Measurements from ENCODE around the gene ARHGAP1. TPM values are rescaled to one million over a fixed set of nuclear protein-coding genes. Genes with fewer than 3 reads are reported as not detected.
"Not testable (repeated sequence)": the region's sequence is repeated elsewhere in the genome, so short reads cannot be mapped to it uniquely, and the experiment has no call there.

ARHGAP1 gene
- total and polyA plus RNA-seq, 9 donors, result 14.9 to 49.8 (median 38.0) TPM

GRCh38 chr11:46675949-46676348, 24.5 kb downstream of the ARHGAP1 start:
- no peak for DNase-seq
- WGBS (ENCODE audit: insufficient coverage), result 65% methylated on average over 5 of the region's 7 CpGs
- no peaks in the 10 kb centered on the region for H3K9me3 ChIP-seq (replicated peaks; ENCODE audit: control insufficient read depth, low read depth, low read length)
- no peak overlapping the region for H3K4me3 ChIP-seq (ENCODE audit: low read length)
- peak overlapping the region; percentile 89 for H3K27ac ChIP-seq (ENCODE audit: low read length)
- H3K27me3 ChIP-seq (ENCODE audit: control insufficient read depth, insufficient read depth, low read length), result no peaks in the 10 kb centered on the region
- H3K36me3 ChIP-seq (ENCODE audit: control insufficient read depth, insufficient read depth, low read length), result peaks cover 73% of the 10 kb centered on the region
- H3K4me1 ChIP-seq (ENCODE audit: control insufficient read depth, insufficient read depth, low read length), result peaks cover 53% of the 10 kb centered on the region

- peak overlapping the region; percentile 89 for H3K27ac ChIP-seq (ENCODE audit: low read length)
- WGBS (ENCODE audit: insufficient coverage), result 11% methylated on average over 3 of the region's 4 CpGs
- no peak overlapping the region for H3K4me3 ChIP-seq (ENCODE audit: low read length)
- no peaks in the 10 kb centered on the region for H3K27me3 ChIP-seq (ENCODE audit: control insufficient read depth, insufficient read depth, low read length)
- no peaks in the 10 kb centered on the region for H3K9me3 ChIP-seq (replicated peaks; ENCODE audit: control insufficient read depth, low read depth, low read length)
- peak; percentile 76 for DNase-seq
- peaks cover 71% of the 10 kb centered on the region for H3K36me3 ChIP-seq (ENCODE audit: control insufficient read depth, insufficient read depth, low read length)
- peaks cover 53% of the 10 kb centered on the region for H3K4me1 ChIP-seq (ENCODE audit: control insufficient read depth, insufficient read depth, low read length)
These were observed 25.0 kb downstream of the ARHGAP1 start for GRCh38 chr11:46675288-46675851.

- H3K36me3 ChIP-seq (ENCODE audit: control insufficient read depth, insufficient read depth, low read length), result peaks cover 69% of the 10 kb centered on the region
- H3K4me1 ChIP-seq (ENCODE audit: control insufficient read depth, insufficient read depth, low read length), result peaks cover 53% of the 10 kb centered on the region
- WGBS (ENCODE audit: insufficient coverage), result 0% methylated on average over 5 of the region's 12 CpGs
- DNase-seq, result peak; percentile 85
- no peak overlapping the region for H3K4me3 ChIP-seq (ENCODE audit: low read length)
- H3K27ac ChIP-seq (ENCODE audit: low read length), result peak overlapping the region; percentile 89
- no peaks in the 10 kb centered on the region for H3K9me3 ChIP-seq (replicated peaks; ENCODE audit: control insufficient read depth, low read depth, low read length)
- no peaks in the 10 kb centered on the region for H3K27me3 ChIP-seq (ENCODE audit: control insufficient read depth, insufficient read depth, low read length)
These were observed 25.7 kb downstream of the ARHGAP1 start for GRCh38 chr11:46674463-46675287.

GRCh38 chr11:46673713-46674462, 26.5 kb downstream of the ARHGAP1 start:
- 73% methylated on average over 5 of the region's 6 CpGs for WGBS (ENCODE audit: insufficient coverage)
- Histone ChIP-seq H3K27me3 (ENCODE audit: control insufficient read depth, insufficient read depth, low read length) (no peaks in the 10 kb centered on the region), H3K36me3 (ENCODE audit: control insufficient read depth, insufficient read depth, low read length) (peaks cover 68% of the 10 kb centered on the region), H3K9me3 (replicated peaks; ENCODE audit: control insufficient read depth, low read depth, low read length) (no peaks in the 10 kb centered on the region), H3K4me1 (ENCODE audit: control insufficient read depth, insufficient read depth, low read length) (peaks cover 53% of the 10 kb centered on the region), H3K4me3 (ENCODE audit: low read length) (no peak overlapping the region), H3K27ac (ENCODE audit: low read length) (peak overlapping the region; percentile 89)
- no peak for DNase-seq

GRCh38 chr11:46672381-46672839, 28.0 kb downstream of the ARHGAP1 start:
- DNase-seq, result peak; percentile 40
- peaks cover 55% of the 10 kb centered on the region for H3K4me1 ChIP-seq (ENCODE audit: control insufficient read depth, insufficient read depth, low read length)
- peaks cover 70% of the 10 kb centered on the region for H3K36me3 ChIP-seq (ENCODE audit: control insufficient read depth, insufficient read depth, low read length)
- peak overlapping the region; percentile 35 for H3K27ac ChIP-seq (ENCODE audit: low read length)
- H3K4me3 ChIP-seq (ENCODE audit: low read length), result no peak overlapping the region
- WGBS (ENCODE audit: insufficient coverage), result 93% methylated on average over 5 of the region's 7 CpGs
- no peaks in the 10 kb centered on the region for H3K9me3 ChIP-seq (replicated peaks; ENCODE audit: control insufficient read depth, low read depth, low read length)
- no peaks in the 10 kb centered on the region for H3K27me3 ChIP-seq (ENCODE audit: control insufficient read depth, insufficient read depth, low read length)

GRCh38 chr11:46671958-46672315, 28.5 kb downstream of the ARHGAP1 start:
- DNase-seq, result no peak
- Histone ChIP-seq H3K27ac (ENCODE audit: low read length) (peak overlapping the region; percentile 26), H3K4me3 (ENCODE audit: low read length) (no peak overlapping the region), H3K36me3 (ENCODE audit: control insufficient read depth, insufficient read depth, low read length) (peaks cover 67% of the 10 kb centered on the region), H3K4me1 (ENCODE audit: control insufficient read depth, insufficient read depth, low read length) (peaks cover 53% of the 10 kb centered on the region), H3K27me3 (ENCODE audit: control insufficient read depth, insufficient read depth, low read length) (no peaks in the 10 kb centered on the region), H3K9me3 (replicated peaks; ENCODE audit: control insufficient read depth, low read depth, low read length) (no peaks in the 10 kb centered on the region)
- 75% methylated on average over 10 of the region's 10 CpGs for WGBS (ENCODE audit: insufficient coverage)

- not testable (repeated sequence) for H3K9me3 ChIP-seq (replicated peaks; ENCODE audit: control insufficient read depth, low read depth, low read length); DNase-seq; H3K27me3 ChIP-seq (ENCODE audit: control insufficient read depth, insufficient read depth, low read length); H3K27ac ChIP-seq (ENCODE audit: low read length); H3K4me3 ChIP-seq (ENCODE audit: low read length)
- Histone ChIP-seq H3K36me3 (ENCODE audit: control insufficient read depth, insufficient read depth, low read length) (peaks cover 71% of the 10 kb centered on the region), H3K4me1 (ENCODE audit: control insufficient read depth, insufficient read depth, low read length) (peaks cover 41% of the 10 kb centered on the region)
- no CpG with 5 or more reads among the region's 3 CpGs for WGBS (ENCODE audit: insufficient coverage)
These were observed 29.9 kb downstream of the ARHGAP1 start for GRCh38 chr11:46670521-46670920.

GRCh38 chr11:46669711-46670139, 30.7 kb downstream of the ARHGAP1 start:
- H3K27ac ChIP-seq (ENCODE audit: low read length), result no peak overlapping the region
- H3K27me3 ChIP-seq (ENCODE audit: control insufficient read depth, insufficient read depth, low read length), result no peaks in the 10 kb centered on the region
- H3K36me3 ChIP-seq (ENCODE audit: control insufficient read depth, insufficient read depth, low read length), result peaks cover 79% of the 10 kb centered on the region
- WGBS (ENCODE audit: insufficient coverage), result 80% methylated on average over 1 of the region's 3 CpGs
- peaks cover 33% of the 10 kb centered on the region for H3K4me1 ChIP-seq (ENCODE audit: control insufficient read depth, insufficient read depth, low read length)
- DNase-seq, result no peak
- H3K4me3 ChIP-seq (ENCODE audit: low read length), result no peak overlapping the region
- H3K9me3 ChIP-seq (replicated peaks; ENCODE audit: control insufficient read depth, low read depth, low read length), result no peaks in the 10 kb centered on the region

GRCh38 chr11:46668480-46669085, 31.8 kb downstream of the ARHGAP1 start:
- Histone ChIP-seq H3K36me3 (ENCODE audit: control insufficient read depth, insufficient read depth, low read length) (peaks cover 83% of the 10 kb centered on the region), H3K27me3 (ENCODE audit: control insufficient read depth, insufficient read depth, low read length) (no peaks in the 10 kb centered on the region), H3K4me1 (ENCODE audit: control insufficient read depth, insufficient read depth, low read length) (peaks cover 22% of the 10 kb centered on the region), H3K4me3 (ENCODE audit: low read length) (no peak overlapping the region), H3K9me3 (replicated peaks; ENCODE audit: control insufficient read depth, low read depth, low read length) (no peaks in the 10 kb centered on the region), H3K27ac (ENCODE audit: low read length) (no peak overlapping the region)
- no peak for DNase-seq
- 91% methylated on average over 7 of the region's 12 CpGs for WGBS (ENCODE audit: insufficient coverage)

All from muscle of leg (tissue), 11 donors.